GM19438 (cell line): ENCODE results near the gene WDPCP.
"Not testable (repeated sequence)": the region's sequence is repeated elsewhere in the genome, so short reads cannot be mapped to it uniquely, and the experiment has no call there.

ENCODE experiments used
- ATAC-seq: cut with Tn5 transposase; IDR thresholded peaks from one replicate; pipeline ENCODE4 v1.9.1; 2021; ENCODE audit warnings: low read depth; ENCODE audit not compliant: unreplicated experiment

WDPCP gene

GRCh38 chr2:63588385-63589147, at the start of gene WDPCP, which contains the start of gene MDH1:
TSS of gene WDPCP (minus strand) at chr2:63588477. CDS start at chr2:63588271, 206 bp downstream.
TSS of gene MDH1 (plus strand) at chr2:63588963. CDS start at chr2:63589044, 81 bp downstream.
- peak; percentile 80 for ATAC-seq

GRCh38 chr2:63632382-63632781, 44.1 kb upstream of the WDPCP start:
- no peak for ATAC-seq

- ATAC-seq: no peak
Measured at GRCh38 chr2:63631501-63631900, 43.2 kb upstream of the WDPCP start.

- no peak for ATAC-seq
Measured at GRCh38 chr2:63628403-63628942, 40.2 kb upstream of the WDPCP start.

- no peak for ATAC-seq
Measured at GRCh38 chr2:63627866-63628265, 39.6 kb upstream of the WDPCP start.

GRCh38 chr2:63623763-63624162, 35.5 kb upstream of the WDPCP start:
- not testable (repeated sequence) for ATAC-seq

- no peak for ATAC-seq
Measured at GRCh38 chr2:63622751-63623150, 34.5 kb upstream of the WDPCP start.

GRCh38 chr2:63619328-63619727, 31.1 kb upstream of the WDPCP start:
- ATAC-seq: no peak

GRCh38 chr2:63617366-63617765, 29.1 kb upstream of the WDPCP start:
- ATAC-seq: no peak

- ATAC-seq: no peak
Measured at GRCh38 chr2:63614983-63615945, 27.0 kb upstream of the WDPCP start.

GRCh38 chr2:63614448-63614968, 26.2 kb upstream of the WDPCP start:
- no peak for ATAC-seq

- ATAC-seq: no peak
Measured at GRCh38 chr2:63613391-63613901, 25.2 kb upstream of the WDPCP start.

- no peak for ATAC-seq
Measured at GRCh38 chr2:63610525-63610924, 22.2 kb upstream of the WDPCP start.

GRCh38 chr2:63608865-63609264, 20.6 kb upstream of the WDPCP start:
- ATAC-seq: not testable (repeated sequence)

- ATAC-seq: no peak
Measured at GRCh38 chr2:63604666-63605065, 16.4 kb upstream of the WDPCP start.

GRCh38 chr2:63600881-63601460, 12.7 kb upstream of the WDPCP start:
- ATAC-seq: no peak

- ATAC-seq: no peak
Measured at GRCh38 chr2:63598981-63599380, 10.7 kb upstream of the WDPCP start.

- no peak for ATAC-seq
Measured at GRCh38 chr2:63596401-63596883, 8.2 kb upstream of the WDPCP start.

GRCh38 chr2:63594660-63595059, 6.4 kb upstream of the WDPCP start:
- ATAC-seq: no peak

GRCh38 chr2:63591566-63592175, 3.4 kb upstream of the WDPCP start:
- ATAC-seq: no peak
